Hepatocyte (in vitro differentiated cells): ENCODE data around the gene FUCA1.

Experiments
- EZH2 ChIP-seq: fragments of 200-600 bp; sonication (generic); IDR thresholded peaks from 2 replicates; pipeline ENCODE4 v1.6.1; 2016; ENCODE audit warnings: antibody characterized with exemption, mild to moderate bottlenecking, borderline replicate concordance
- TF ChIP-seq, protein P1 (sequence below): fragments of 200-600 bp; sonication (generic); IDR thresholded peaks from 2 replicates; pipeline ENCODE4 v1.5.1; 2016; ENCODE audit warnings: antibody characterized with exemption, mild to moderate bottlenecking; ENCODE audit not compliant: poor library complexity

GRCh38 chr1:23824711-23825075, 43.4 kb downstream of the FUCA1 start:
- TF ChIP-seq, protein P1, sequence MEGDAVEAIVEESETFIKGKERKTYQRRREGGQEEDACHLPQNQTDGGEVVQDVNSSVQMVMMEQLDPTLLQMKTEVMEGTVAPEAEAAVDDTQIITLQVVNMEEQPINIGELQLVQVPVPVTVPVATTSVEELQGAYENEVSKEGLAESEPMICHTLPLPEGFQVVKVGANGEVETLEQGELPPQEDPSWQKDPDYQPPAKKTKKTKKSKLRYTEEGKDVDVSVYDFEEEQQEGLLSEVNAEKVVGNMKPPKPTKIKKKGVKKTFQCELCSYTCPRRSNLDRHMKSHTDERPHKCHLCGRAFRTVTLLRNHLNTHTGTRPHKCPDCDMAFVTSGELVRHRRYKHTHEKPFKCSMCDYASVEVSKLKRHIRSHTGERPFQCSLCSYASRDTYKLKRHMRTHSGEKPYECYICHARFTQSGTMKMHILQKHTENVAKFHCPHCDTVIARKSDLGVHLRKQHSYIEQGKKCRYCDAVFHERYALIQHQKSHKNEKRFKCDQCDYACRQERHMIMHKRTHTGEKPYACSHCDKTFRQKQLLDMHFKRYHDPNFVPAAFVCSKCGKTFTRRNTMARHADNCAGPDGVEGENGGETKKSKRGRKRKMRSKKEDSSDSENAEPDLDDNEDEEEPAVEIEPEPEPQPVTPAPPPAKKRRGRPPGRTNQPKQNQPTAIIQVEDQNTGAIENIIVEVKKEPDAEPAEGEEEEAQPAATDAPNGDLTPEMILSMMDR, result no peak
- no peak for TF ChIP-seq EZH2
